ENCODE measurements around the gene STK38.

GRCh38 chr6:36461646-36462045 lies 85.6 kb downstream of the STK38 start:
- no peak for TF ChIP-seq REST (IDR thresholded peaks at IDR 0.05)
- no peak for TF ChIP-seq TAF1 (conservative IDR thresholded peaks at IDR 0.05)
- no peak for TF ChIP-seq CTCF (IDR thresholded peaks at IDR 0.05; ENCODE audit: low read depth, low read length, missing input control)
- no peak for TF ChIP-seq EGR1 (IDR thresholded peaks at IDR 0.05; ENCODE audit: low read depth in 2 of 2)
- no peak for TF ChIP-seq HNF4G (IDR thresholded peaks at IDR 0.05)
- no peak for TF ChIP-seq GABPA (IDR thresholded peaks at IDR 0.05 in 1 of 2, conservative IDR thresholded peaks at IDR 0.05 in 1 of 2)
- TF ChIP-seq YY1 (IDR thresholded peaks at IDR 0.05): no peak
- no peak for TF ChIP-seq SP1 (IDR thresholded peaks at IDR 0.05)
- no peak for TF ChIP-seq FOXA1 (IDR thresholded peaks at IDR 0.05)
- no peak for TF ChIP-seq ZBTB33 (IDR thresholded peaks at IDR 0.05)
- TF ChIP-seq RAD21 (IDR thresholded peaks at IDR 0.05): no peak
- no peak for TF ChIP-seq RXRA (IDR thresholded peaks at IDR 0.05)

Data from liver (tissue), 3 donors.